ENCODE data around the gene MEPCE.

- TF ChIP-seq POLR2AphosphoS5 (IDR thresholded peaks at IDR 0.05; ENCODE audit: low read depth) (no peak; the same call in 1 of the 2 replicates), EZH2phosphoT487 (IDR thresholded peaks at IDR 0.05; ENCODE audit: unreplicated experiment) (no peak), CTCF (conservative IDR thresholded peaks at IDR 0.05; ENCODE audit: low read depth in 2 of 2) (no peak), REST (IDR thresholded peaks at IDR 0.05; ENCODE audit: unreplicated experiment) (no peak), EZH2 (IDR thresholded peaks at IDR 0.05; ENCODE audit: low read depth, unreplicated experiment) (no peak)
These were observed 2.4 kb downstream of the MEPCE start for GRCh38 chr7:100432053-100432452.

Measured in GM23338 (cell line).